Adipose tissue (tissue), 3 donors: Measurements from ENCODE around the gene TBCD. TPM values are rescaled to one million over a fixed set of nuclear protein-coding genes. Genes with fewer than 3 reads are reported as not detected.
"Not testable (repeated sequence)": the region's sequence is repeated elsewhere in the genome, so short reads cannot be mapped to it uniquely, and the experiment has no call there.

Experiments used
- H3K27ac ChIP-seq: one replicate; pipeline ENCODE4 v1.5.1; 2013; ENCODE audit warnings: low read depth, low read length
- WGBS, 3 donors: extraction: QIAGEN DNeasy Blood & Tissue Kit; methylation state at CpG; one replicate each; pipeline ENCODE4 v1.1.7; 2013; 5-methylcytosine and 5-hydroxymethylcytosine counted together
- polyA plus RNA-seq, 3 donors: library from polyadenylated mRNA; stranded (reverse); fragments of 200-250 nt; gene quantifications; one replicate each; pipeline ENCODE4 v1.2.3, GENCODE V29; 2013
- donor health status: healthy with polysubstance abuse.
- donor health status: Bipolar disorder and iron deficiency.
- donor health status: healthy.

The TBCD gene
- polyA plus RNA-seq, 3 donors: 42.1 to 145 (median 65.1) TPM

- WGBS, 3 donors: 0 to 2% (median 0%) methylated on average over 19 to 55 of the region's 56 CpGs
- H3K27ac ChIP-seq: no peak overlapping the region
Measured at GRCh38 chr17:82751171-82751570, 694 bp upstream of the TBCD start.

DNA sequence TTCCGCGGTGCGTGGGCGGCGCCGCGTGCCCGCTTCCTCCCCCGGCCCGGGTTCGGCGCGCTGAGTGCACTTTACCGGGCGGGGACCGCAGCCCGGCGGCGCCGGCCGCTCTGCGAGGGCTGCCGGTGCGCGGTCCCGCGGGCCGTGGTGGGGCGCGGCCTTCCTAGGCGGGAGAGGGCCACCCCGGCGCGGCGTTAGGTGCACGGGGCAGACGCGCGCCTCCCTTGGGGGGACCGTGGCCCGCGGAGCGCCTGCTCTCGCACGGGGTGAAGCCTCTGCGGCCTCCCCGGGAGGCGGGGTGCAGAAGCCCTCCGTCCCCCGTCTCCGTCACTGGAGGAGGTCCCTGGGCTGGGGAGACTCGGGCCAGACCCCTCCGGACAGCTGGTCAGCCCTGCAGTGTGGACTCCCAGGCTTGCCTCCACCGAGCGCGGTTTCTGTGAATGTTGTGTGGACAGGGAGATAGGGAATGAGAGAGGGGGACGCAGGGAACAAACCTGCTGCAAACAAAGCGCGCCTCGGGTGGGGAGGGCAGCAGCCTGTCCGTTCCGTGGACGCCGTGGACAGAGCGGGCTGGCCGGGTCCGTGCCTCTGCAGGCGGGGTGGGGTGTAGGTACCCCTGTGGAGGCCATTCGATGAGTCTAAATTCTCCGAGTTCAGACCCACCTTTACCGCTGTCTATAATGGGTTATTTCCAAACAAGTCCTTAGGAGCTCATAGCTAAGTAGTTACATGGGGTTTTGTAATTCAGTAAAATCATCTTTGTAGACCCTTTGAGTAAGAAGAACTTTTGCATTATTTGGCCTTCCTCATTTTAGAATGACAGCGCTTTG is 721 bp downstream of the TBCD start:
- no peak overlapping the region for H3K27ac ChIP-seq
- WGBS, 3 donors: 1 to 2% (median 1%) methylated on average over 55 to 71 of the region's 72 CpGs

DNA sequence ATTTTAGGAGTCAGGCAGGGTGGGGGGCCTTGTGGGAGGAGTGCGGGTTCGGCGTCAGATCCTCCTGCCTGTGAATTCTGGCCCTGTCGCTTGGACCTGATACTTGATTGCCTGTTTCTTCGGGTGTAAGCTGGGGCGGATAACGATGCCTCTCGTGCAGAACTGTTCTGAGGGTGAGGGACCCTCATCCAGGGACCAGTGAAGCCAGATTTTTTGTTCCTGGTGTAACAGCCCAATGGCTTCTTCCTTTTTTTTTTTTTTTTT is 1.3 kb downstream of the TBCD start:
- H3K27ac ChIP-seq: no peak overlapping the region
- WGBS, 3 donors: 48 to 56% (median 53%) methylated on average over 8 of the region's 8 CpGs

GRCh38 chr17:82754297-82755208 is 2.7 kb downstream of the TBCD start:
- H3K27ac ChIP-seq: no peak overlapping the region
- 83 to 87% (median 84%) methylated on average over 19 of the region's 19 CpGs for WGBS, 3 donors

- WGBS, 3 donors: 90 to 96% (median 92%) methylated on average over 7 of the region's 7 CpGs
- no peak overlapping the region for H3K27ac ChIP-seq
Measured at GRCh38 chr17:82756166-82756565, 4.3 kb downstream of the TBCD start.

DNA sequence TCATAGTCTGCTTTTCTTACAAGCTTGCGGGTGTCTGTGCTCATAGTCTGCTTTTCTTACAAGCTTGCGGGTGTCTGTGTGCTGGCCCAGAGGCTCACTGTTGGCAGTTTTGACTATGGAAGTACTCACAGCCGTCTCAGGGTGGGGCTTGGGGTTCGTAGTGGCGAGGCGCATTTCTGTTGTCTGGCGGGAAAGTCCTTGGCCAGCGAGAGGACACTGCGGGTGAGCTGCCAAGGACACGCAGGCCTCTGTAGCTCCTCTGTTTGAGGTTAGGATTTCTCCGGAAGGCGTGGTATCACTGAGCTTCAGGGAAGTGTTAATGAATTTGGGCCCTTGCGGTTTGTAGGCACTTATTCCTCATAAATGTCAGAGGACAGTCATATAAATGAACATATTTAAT is 13.5 kb downstream of the TBCD start:
- WGBS, 3 donors: 78 to 84% (median 78%) methylated on average over 13 of the region's 13 CpGs
- H3K27ac ChIP-seq: no peak overlapping the region

- 72 to 82% (median 80%) methylated on average over 24 of the region's 24 CpGs for WGBS, 3 donors
- no peak overlapping the region for H3K27ac ChIP-seq
Measured at GRCh38 chr17:82767041-82767754, 15.3 kb downstream of the TBCD start.

DNA sequence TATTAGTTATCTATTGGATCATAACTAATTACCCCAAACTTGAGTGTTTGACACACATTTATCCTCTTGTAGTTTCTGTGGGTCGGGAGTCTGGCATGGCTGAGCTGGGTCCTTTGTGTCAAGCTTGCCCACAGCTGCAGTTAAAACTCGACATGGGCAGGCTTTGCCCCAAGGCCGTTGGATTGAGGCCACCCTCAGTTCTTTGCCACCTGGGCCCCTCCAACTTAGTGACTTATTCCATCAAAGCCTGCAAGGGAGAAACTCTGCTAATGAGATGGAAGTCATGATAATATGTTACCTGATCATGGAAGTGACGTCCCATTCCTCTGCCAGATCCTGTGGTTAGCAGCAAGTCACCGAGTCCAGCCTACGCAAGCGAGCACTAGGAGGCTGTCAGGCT is 17.2 kb downstream of the TBCD start:
- H3K27ac ChIP-seq: no peak overlapping the region
- WGBS, 3 donors: 94 to 99% (median 96%) methylated on average over 7 of the region's 7 CpGs

GRCh38 chr17:82772026-82772425 is 20.2 kb downstream of the TBCD start:
- WGBS, 3 donors: 73 to 94% (median 85%) methylated on average over 3 of the region's 3 CpGs
- H3K27ac ChIP-seq: no peak overlapping the region

DNA sequence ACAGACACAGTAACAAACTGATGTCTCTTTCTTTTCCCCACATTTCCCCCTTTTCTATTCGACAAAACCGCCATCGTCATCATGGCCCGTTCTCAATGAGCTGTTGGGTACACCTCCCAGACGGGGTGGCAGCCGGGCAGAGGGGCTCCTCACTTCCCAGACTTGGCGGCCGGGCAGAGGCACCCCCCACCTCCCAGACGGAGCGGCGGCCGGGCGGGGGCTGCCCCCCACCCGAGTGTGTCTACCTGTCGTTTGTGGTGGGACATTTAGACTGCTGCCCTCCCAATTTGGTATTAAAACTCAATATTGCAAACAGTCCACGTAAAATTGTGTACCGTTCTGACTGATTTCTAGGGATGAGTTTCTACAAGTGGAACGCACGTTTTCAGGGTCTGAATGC is 22.6 kb downstream of the TBCD start:
- WGBS, 3 donors: 77 to 85% (median 85%) methylated on average over 19 of the region's 19 CpGs
- not testable (repeated sequence) for H3K27ac ChIP-seq

GRCh38 chr17:82775001-82775823 is 23.3 kb downstream of the TBCD start:
- 33 to 40% (median 36%) methylated on average over 33 of the region's 34 CpGs for WGBS, 3 donors

DNA sequence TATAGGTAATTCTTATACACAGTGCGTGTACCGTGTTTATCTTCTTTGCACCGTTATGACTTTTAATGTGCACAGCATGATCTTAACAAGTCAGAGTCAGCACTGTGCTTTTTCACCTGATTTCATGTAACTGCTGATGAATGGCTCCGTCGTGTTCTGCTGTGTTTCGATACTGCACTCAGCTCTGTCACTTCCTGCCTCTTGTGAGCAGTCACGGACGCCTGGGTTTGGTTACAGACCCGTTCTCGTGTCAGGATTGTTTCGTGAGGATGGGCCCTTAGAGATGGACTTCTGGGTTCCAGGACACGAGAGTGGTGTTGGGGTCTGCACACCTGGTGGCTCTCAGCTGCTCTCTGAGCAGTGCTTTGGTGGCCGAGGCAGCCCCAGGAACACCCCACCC is 24.6 kb downstream of the TBCD start:
- no peak overlapping the region for H3K27ac ChIP-seq
- 84 to 92% (median 88%) methylated on average over 13 of the region's 13 CpGs for WGBS, 3 donors

More at GRCh38 chr17:82775001-82775823, 23.3 kb downstream of the TBCD start:
- H3K27ac ChIP-seq: no peak overlapping the region

GRCh38 chr17:82777778-82778375 is 26.0 kb downstream of the TBCD start:
- H3K27ac ChIP-seq: not testable (repeated sequence)
- 57 to 76% (median 66%) methylated on average over 18 to 21 of the region's 21 CpGs for WGBS, 3 donors

GRCh38 chr17:82779541-82779940 is 27.7 kb downstream of the TBCD start:
- H3K27ac ChIP-seq: no peak overlapping the region
- 92 to 93% (median 93%) methylated on average over 23 of the region's 23 CpGs for WGBS, 3 donors

GRCh38 chr17:82780195-82780594 is 28.3 kb downstream of the TBCD start:
- no peak overlapping the region for H3K27ac ChIP-seq
- WGBS, 3 donors: 65 to 83% (median 81%) methylated on average over 12 of the region's 12 CpGs

GRCh38 chr17:82780971-82781893 is 29.4 kb downstream of the TBCD start:
- WGBS, 3 donors: 76 to 81% (median 81%) methylated on average over 27 of the region's 27 CpGs
- H3K27ac ChIP-seq: no peak overlapping the region

DNA sequence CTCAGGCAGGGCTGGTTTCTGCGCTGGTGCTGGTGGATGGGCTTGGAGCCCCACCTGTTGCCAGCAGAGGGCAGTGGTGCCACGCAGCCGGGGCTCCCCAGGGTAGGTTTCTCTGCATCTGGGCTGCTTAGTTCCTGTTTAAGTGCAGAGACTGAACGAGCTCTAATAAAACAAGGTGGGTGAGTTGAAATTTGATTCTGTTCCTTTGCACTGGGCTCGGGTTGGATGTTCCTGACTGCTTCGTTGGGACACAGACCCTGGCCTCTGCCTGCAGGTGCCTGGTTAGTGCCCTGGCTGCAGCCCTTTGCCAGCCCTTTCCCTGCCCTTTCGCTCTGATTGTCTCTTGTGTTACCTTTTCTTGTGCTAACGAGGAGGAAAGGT is 30.0 kb downstream of the TBCD start:
- H3K27ac ChIP-seq: no peak overlapping the region
- 19 to 23% (median 19%) methylated on average over 8 of the region's 8 CpGs for WGBS, 3 donors
